GM18498 (cell line): ENCODE results near the gene GPATCH2L.

Source experiments
- ATAC-seq: cut with Tn5 transposase; IDR thresholded peaks from one replicate; pipeline ENCODE4 v1.9.1; 2021; ENCODE audit warnings: mild to moderate bottlenecking, moderate library complexity; ENCODE audit not compliant: unreplicated experiment

The GPATCH2L gene

DNA sequence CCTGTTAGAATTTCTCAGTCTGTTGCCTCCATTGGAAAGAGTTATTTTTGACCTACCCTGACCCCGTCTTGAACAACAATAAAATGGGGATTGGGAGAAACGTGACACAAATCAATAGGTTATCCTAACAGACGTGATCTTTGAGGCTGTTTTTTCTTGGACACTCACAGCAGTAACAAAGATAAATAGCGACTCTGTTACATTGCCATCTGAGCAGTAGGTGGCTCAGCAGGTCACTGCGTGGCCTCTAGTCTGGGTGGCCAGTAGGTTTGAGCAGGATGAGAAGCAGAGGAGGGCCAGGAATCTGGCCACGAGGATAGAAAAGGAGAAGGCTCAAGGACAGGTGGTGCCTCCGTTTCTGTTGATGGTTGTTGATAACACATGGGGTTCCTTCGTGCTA lies 101.4 kb downstream of the GPATCH2L start:
- no peak for ATAC-seq

DNA sequence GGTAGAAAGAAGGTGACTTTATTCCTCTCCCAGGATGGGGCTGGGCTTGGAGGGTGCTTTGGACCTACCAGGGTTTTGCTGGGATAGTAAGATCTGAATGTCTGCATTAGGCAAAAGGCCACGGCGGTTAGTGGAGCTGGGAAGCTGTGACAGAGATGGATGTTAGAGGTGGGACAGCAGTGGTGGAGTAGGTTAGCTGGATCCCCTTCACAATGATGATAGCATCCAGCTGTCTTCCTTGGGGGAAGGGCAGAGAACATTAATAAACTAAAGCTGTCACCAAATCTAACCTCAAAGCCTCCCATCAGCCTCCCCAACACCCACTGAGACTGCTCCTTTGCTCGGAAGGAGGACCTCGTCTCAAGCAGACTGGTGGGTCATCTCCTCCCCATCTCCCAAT lies 104.8 kb downstream of the GPATCH2L start:
- ATAC-seq = no peak

DNA sequence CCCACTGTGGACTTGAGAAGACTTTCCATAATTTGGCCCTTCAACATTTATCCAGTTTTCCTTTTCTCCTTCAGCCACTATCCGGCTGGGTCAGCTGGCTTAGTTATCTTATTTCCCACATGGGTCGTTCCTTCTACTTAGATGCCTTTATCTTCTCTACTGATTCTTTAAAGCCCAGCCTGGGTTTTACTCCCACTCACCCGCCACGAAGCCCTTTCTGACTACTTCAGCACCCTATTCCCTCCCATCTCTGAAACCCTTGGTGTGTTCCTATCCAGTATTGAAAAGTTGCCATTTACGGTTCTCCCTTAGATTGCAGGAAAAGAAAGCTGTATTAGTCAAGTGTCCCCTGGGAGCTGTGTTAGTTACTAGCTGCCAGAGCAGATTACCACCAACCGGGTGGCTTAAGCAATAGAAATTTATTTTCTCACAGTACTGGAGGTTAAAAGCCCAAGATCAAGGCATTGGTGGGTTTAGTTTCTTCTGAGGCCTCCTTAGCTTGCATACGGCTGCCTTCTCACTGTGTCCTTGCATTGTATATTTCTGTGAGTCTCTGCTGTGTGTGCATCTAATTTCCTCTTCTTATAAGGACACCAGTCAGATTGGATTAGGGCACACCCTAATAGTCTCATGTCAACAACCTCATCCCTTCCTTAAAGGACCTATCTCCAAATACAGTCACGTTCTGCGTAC lies 105.5 kb downstream of the GPATCH2L start:
- no peak for ATAC-seq

DNA sequence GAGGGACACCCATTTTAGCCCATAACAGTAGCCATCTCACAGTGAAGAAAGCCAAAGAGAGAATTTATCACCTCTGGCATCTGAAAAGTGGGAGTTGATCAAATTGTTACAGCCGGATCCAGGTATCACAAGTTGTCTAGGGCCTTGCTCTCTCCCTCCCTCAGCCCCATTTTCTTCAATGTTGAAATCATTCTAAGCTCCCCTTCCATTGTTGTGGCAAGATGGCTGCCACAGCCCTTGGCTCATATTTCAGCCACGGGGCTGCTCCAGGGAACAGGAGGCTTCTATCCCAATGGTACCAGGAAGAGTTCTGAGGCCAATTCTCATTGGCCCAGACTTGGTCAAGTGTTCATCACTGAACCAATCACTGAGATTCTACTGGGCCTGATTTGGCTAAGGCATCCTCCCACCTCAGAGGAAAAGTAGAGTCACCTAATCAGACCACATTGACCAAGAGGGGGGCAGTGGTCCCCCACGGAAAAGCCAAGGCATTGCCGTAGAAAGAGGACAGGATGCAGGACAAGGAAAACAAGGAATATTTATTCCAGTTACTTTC lies 106.2 kb downstream of the GPATCH2L start:
- no peak for ATAC-seq

DNA sequence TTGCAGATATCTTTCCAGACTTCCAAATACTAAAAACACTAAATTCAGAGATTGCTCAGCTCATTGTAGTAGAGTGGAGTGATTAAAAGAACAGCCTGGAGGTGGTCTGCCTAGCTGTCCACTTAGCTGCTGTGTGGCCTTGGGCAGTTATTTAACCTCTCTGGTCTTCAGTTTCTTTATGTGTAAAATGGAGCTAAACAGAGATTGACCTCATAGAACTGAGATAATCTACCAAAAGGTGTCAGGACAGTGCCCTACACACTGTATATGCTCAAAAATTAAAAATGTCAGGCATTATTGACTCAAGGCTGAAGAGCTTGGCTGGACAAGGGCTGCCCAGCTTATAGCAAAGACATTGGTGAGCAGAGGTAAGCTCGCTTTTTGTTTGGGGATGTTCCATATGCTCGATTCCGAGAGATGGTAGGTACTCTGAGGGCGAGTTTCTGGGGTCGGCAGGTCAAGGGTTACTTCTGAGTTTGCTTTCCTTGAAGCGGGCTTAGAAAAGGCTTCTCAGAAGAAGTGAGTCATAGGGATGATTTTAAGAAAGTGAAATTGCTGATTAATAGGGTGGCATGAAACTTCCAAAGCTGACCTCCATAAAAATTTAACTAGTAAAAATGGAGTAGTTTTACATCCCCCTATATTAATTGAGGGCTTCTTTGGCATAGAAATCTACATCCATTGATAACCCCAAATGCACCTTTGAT lies 107.5 kb downstream of the GPATCH2L start:
- no peak for ATAC-seq

DNA sequence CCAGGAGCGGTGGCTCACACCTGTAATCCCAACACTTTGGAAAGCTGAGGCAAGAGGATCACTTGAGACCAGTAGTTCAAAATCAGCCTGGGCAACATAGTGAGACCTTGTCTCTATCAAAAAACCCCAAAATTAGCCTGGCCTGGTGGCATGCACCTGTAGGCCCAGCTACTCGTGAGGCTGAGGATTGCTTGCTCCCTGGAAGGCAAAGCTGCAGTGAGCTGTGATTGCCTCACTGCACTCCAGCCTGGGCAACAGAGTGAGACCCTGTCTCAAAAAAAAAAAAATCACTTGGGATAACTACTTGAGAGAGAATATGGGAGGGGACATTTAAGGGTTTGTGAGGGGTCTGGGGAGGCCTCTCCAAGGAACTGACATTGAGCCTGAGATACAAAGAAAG lies 109.0 kb downstream of the GPATCH2L start:
- no peak for ATAC-seq

DNA sequence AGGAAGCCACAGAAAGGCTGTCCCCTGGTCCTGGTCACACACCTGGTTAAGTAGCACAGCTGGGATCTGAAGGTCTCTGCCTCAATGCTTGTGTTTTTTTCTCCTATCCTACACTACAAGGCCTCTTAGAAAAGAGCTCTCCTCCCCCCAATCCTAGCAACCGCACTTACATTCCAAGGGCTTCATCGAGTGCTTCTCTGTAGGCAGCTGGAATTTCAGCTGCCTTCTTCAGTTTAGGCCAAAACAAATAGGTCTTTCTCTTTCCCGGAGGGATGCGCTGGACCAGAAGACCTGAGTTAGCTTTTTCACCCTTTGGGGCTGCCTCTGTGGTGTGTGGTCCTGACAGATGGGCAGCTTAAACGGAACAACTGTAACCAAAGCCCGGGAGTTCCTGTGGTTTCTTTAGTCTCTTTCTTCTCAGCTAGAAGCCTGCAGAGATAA lies 109.7 kb downstream of the GPATCH2L start:
- no peak for ATAC-seq

DNA sequence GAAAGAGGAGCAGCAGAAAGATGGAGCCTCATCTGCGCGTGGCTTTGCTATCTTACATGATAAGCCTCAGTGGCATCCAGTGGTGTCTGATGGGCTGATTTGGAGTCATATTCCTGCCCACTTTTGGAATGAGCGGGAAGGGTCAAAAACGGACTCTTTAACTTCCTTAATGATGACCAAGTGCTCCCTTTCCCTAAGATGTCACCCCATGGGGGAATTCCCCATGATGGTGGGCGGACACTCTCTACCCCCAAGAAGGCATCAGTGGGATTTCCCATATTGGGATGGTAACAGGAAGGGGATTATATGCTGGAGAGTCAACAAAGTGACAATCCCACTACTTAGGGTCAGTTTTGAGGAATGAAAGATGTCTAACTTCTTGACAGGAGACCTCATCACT lies 110.9 kb downstream of the GPATCH2L start:
- ATAC-seq = no peak
